GM06990 (cell line): ENCODE results near the gene RAB11FIP4.

Source experiments
- DNase-seq: peaks from one replicate; pipeline ENCODE4 v3.0.0-alpha.2; 2011; ENCODE audit not compliant: insufficient read length; ENCODE audit errors: extremely low read depth
- H3K27me3 ChIP-seq: replicated peaks from 2 replicates; pipeline ENCODE4 v1.6.0; 2011; ENCODE audit warnings: low read length; ENCODE audit not compliant: control insufficient read depth, insufficient read depth
- H3K36me3 ChIP-seq: 2 replicates; pipeline ENCODE4 v1.5.1; 2011; ENCODE audit warnings: low read length; ENCODE audit not compliant: control insufficient read depth, insufficient read depth
- H3K4me3 ChIP-seq: replicated peaks from 2 replicates; pipeline ENCODE4 v1.5.1; 2011; ENCODE audit warnings: low read depth, mild to moderate bottlenecking, control low read depth, low read length
- CTCF ChIP-seq: IDR thresholded peaks from 2 replicates; pipeline ENCODE4 v1.5.1; 2011; ENCODE audit warnings: low read length, control low read depth, mild to moderate bottlenecking, inconsistent platforms; ENCODE audit not compliant: insufficient read depth, poor library complexity, severe bottlenecking

Gene RAB11FIP4

GRCh38 chr17:31412511-31412910 lies 21.0 kb downstream of the RAB11FIP4 start:
- Histone ChIP-seq H3K27me3 (peaks cover 4% of the 10 kb centered on the region), H3K4me3 (no peak overlapping the region), H3K36me3 (no peaks in the 10 kb centered on the region)
- DNase-seq, result no peak
- TF ChIP-seq CTCF, result no peak

GRCh38 chr17:31413081-31413799 lies 21.8 kb downstream of the RAB11FIP4 start:
- no peak for DNase-seq
- H3K27me3 ChIP-seq, result peaks cover 4% of the 10 kb centered on the region
- no peaks in the 10 kb centered on the region for H3K36me3 ChIP-seq
- no peak overlapping the region for H3K4me3 ChIP-seq
- no peak for TF ChIP-seq CTCF

- Histone ChIP-seq H3K36me3 (no peaks in the 10 kb centered on the region), H3K4me3 (no peak overlapping the region), H3K27me3 (peaks cover 4% of the 10 kb centered on the region)
- DNase-seq, result no peak
- no peak for TF ChIP-seq CTCF
Observed at GRCh38 chr17:31413874-31414549, 22.5 kb downstream of the RAB11FIP4 start.

- no peak for DNase-seq
- TF ChIP-seq CTCF, result no peak
- H3K4me3 ChIP-seq, result no peak overlapping the region
- H3K36me3 ChIP-seq, result no peaks in the 10 kb centered on the region
- H3K27me3 ChIP-seq, result peaks cover 4% of the 10 kb centered on the region
Observed at GRCh38 chr17:31414550-31414918, 23.1 kb downstream of the RAB11FIP4 start.

- no peak overlapping the region for H3K4me3 ChIP-seq
- TF ChIP-seq CTCF, result no peak
- H3K36me3 ChIP-seq, result no peaks in the 10 kb centered on the region
- no peak for DNase-seq
- peaks cover 4% of the 10 kb centered on the region for H3K27me3 ChIP-seq
Observed at GRCh38 chr17:31415004-31415454, 23.6 kb downstream of the RAB11FIP4 start.
